Measurements from ENCODE around the gene USP19. TPM values are rescaled to one million over a fixed set of nuclear protein-coding genes. Genes with fewer than 3 reads are reported as not detected.

Gene USP19
- total and polyA plus RNA-seq, 4 donors: 8.1 to 39.6 (median 27.4) TPM

- WGBS: 4% methylated on average over 8 of the region's 8 CpGs
- Histone ChIP-seq H3K9ac (ENCODE audit: low read depth in 1 of 2, low read length in 2 of 2) (peak overlapping the region; percentile 33 to 73), H3K4me3 (ENCODE audit: low read depth in 1 of 3, low read length in 3 of 3) (peak overlapping the region; percentile 87 to 92 (median 87)), H3K4me1 (ENCODE audit: control insufficient read depth in 4 of 4, insufficient read depth in 4 of 4, low read length in 3 of 4) (peaks cover 0 to 24% (median 17%) of the 10 kb centered on the region in 4 donors), H3K9me3 (ENCODE audit: control insufficient read depth in 4 of 4, low read length in 3 of 4) (no peaks in the 10 kb centered on the region), H3K27me3 (ENCODE audit: control insufficient read depth in 4 of 4, insufficient read depth in 4 of 4, low read length in 3 of 4) (no peaks in the 10 kb centered on the region), H3K27ac (ENCODE audit: low read depth in 1 of 2, low read length in 2 of 2) (peak overlapping the region; percentile 51 to 70), H3K36me3 (ENCODE audit: control insufficient read depth in 4 of 4, insufficient read depth in 3 of 4, low read depth in 1 of 4, low read length in 3 of 4) (peaks cover 11 to 48% (median 28%) of the 10 kb centered on the region in 4 donors)
- DNase-seq (ENCODE audit: low spot score): no peak
- TF ChIP-seq YY1 (IDR thresholded peaks at IDR 0.05) (no peak), JUND (IDR thresholded peaks at IDR 0.05) (no peak), RAD21 (IDR thresholded peaks at IDR 0.05) (no peak), HNF4A (conservative IDR thresholded peaks at IDR 0.05) (no peak), GABPA (IDR thresholded peaks at IDR 0.05 in 1 of 2, conservative IDR thresholded peaks at IDR 0.05 in 1 of 2) (no peak), REST (IDR thresholded peaks at IDR 0.05) (no peak), FOXA2 (IDR thresholded peaks at IDR 0.05) (no peak), ATF3 (IDR thresholded peaks at IDR 0.05) (no peak), TAF1 (conservative IDR thresholded peaks at IDR 0.05) (no peak), NR2F2 (IDR thresholded peaks at IDR 0.05) (no peak)
- TF ChIP-seq, protein P1, sequence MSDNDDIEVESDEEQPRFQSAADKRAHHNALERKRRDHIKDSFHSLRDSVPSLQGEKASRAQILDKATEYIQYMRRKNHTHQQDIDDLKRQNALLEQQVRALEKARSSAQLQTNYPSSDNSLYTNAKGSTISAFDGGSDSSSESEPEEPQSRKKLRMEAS (IDR thresholded peaks at IDR 0.05): no peak
These were observed 16.6 kb downstream of the USP19 start for GRCh38 chr3:49104052-49104426.

GRCh38 chr3:49100046-49100615 lies 20.5 kb downstream of the USP19 start:
- DNase-seq (ENCODE audit: low spot score): no peak
- WGBS: 95% methylated on average over 11 of the region's 11 CpGs
- H3K36me3 ChIP-seq (ENCODE audit: control insufficient read depth in 4 of 4, insufficient read depth in 3 of 4, low read depth in 1 of 4, low read length in 3 of 4): peaks cover 14 to 53% (median 34%) of the 10 kb centered on the region in 4 donors

More at GRCh38 chr3:49100046-49100615, 20.5 kb downstream of the USP19 start:
- Histone ChIP-seq H3K4me3 (ENCODE audit: low read depth in 1 of 3, low read length in 3 of 3) (no peak overlapping the region), H3K9me3 (ENCODE audit: control insufficient read depth in 4 of 4, low read length in 3 of 4) (no peaks in the 10 kb centered on the region), H3K4me1 (ENCODE audit: control insufficient read depth in 4 of 4, insufficient read depth in 4 of 4, low read length in 3 of 4) (peaks cover 0 to 18% (median 14%) of the 10 kb centered on the region in 4 donors), H3K27me3 (ENCODE audit: control insufficient read depth in 4 of 4, insufficient read depth in 4 of 4, low read length in 3 of 4) (no peaks in the 10 kb centered on the region), H3K27ac (ENCODE audit: low read depth in 1 of 2, low read length in 2 of 2) (no peak overlapping the region), H3K9ac (ENCODE audit: low read depth in 1 of 2, low read length in 2 of 2) (no peak overlapping the region)
- TF ChIP-seq, protein P1 (IDR thresholded peaks at IDR 0.05): no peak
- TF ChIP-seq RAD21 (IDR thresholded peaks at IDR 0.05): no peak
- no peak for TF ChIP-seq FOXA1 (IDR thresholded peaks at IDR 0.05)
- no peak for TF ChIP-seq EGR1 (IDR thresholded peaks at IDR 0.05; ENCODE audit: low read depth in 2 of 2)
- TF ChIP-seq ATF3 (IDR thresholded peaks at IDR 0.05): no peak
- TF ChIP-seq JUND (IDR thresholded peaks at IDR 0.05): no peak
- TF ChIP-seq NR2F2 (IDR thresholded peaks at IDR 0.05): no peak
- TF ChIP-seq FOXA2 (IDR thresholded peaks at IDR 0.05): no peak
- TF ChIP-seq RXRA (IDR thresholded peaks at IDR 0.05): no peak
- no peak for TF ChIP-seq YY1 (IDR thresholded peaks at IDR 0.05)
- TF ChIP-seq GABPA (IDR thresholded peaks at IDR 0.05 in 1 of 2, conservative IDR thresholded peaks at IDR 0.05 in 1 of 2): no peak
- TF ChIP-seq ZBTB33 (IDR thresholded peaks at IDR 0.05): no peak
- TF ChIP-seq HNF4G (IDR thresholded peaks at IDR 0.05): no peak
